HepG2 (cell line): ENCODE data around the gene TTC24. TPM values are rescaled to one million over a fixed set of nuclear protein-coding genes. Genes with fewer than 3 reads are reported as not detected.

ENCODE experiments used
- DNMT3B ChIP-seq: conservative IDR thresholded peaks from 2 replicates; pipeline ENCODE4 v1.6.1; 2016; ENCODE audit warnings: missing biosample characterization, control low read depth
- HMG20A ChIP-seq: IDR thresholded peaks from 2 replicates; pipeline ENCODE4 v1.6.1; 2016; ENCODE audit warnings: borderline replicate concordance
- KAT8 ChIP-seq: IDR thresholded peaks from 2 replicates; pipeline ENCODE4 v1.6.1; 2016; ENCODE audit warnings: missing genetic modification reagents, missing compliant biosample characterization
- KLF16 ChIP-seq, 2 experiments: sonication (generic) in 1 of 2; formaldehyde crosslinking in 1 of 2; IDR thresholded peaks; 2 replicates each; pipeline versions ENCODE4 v1.6.1 to v1.8.0; 2016 to 2023; ENCODE audit warnings: missing genetic modification reagents in 2 of 2, missing compliant biosample characterization in 1 of 2
- MIER2 ChIP-seq: IDR thresholded peaks from 2 replicates; pipeline ENCODE4 v1.6.1; 2016; ENCODE audit warnings: missing biosample characterization, missing genetic modification reagents
- MXD4 ChIP-seq: IDR thresholded peaks from 2 replicates; pipeline ENCODE4 v1.6.1; 2016; ENCODE audit warnings: mild to moderate bottlenecking, missing biosample characterization, missing genetic modification reagents
- POLR2G ChIP-seq: fragments of 200-400 bp; formaldehyde crosslinking; IDR thresholded peaks from 2 replicates; pipeline ENCODE4 v1.6.1; 2018; ENCODE audit warnings: mild to moderate bottlenecking, low read depth, low read length, moderate library complexity
- PRMT3 ChIP-seq: sonication (generic); formaldehyde crosslinking; IDR thresholded peaks from 2 replicates; pipeline ENCODE4 v1.8.1; 2022; ENCODE audit warnings: low read depth, mild to moderate bottlenecking, moderate library complexity, missing genetic modification reagents, borderline replicate concordance
- SP2 ChIP-seq: sonication (generic); formaldehyde crosslinking; IDR thresholded peaks from 2 replicates; pipeline ENCODE4 v1.5.1; 2020; ENCODE audit warnings: mild to moderate bottlenecking, missing genetic modification reagents
- TCF7 ChIP-seq: sonication (generic); IDR thresholded peaks from 2 replicates; pipeline ENCODE4 v1.6.1; 2016; ENCODE audit warnings: antibody characterized with exemption, low read depth
- THRA ChIP-seq: sonication (generic); formaldehyde crosslinking; IDR thresholded peaks from 2 replicates; pipeline ENCODE4 v1.4.0; 2020; ENCODE audit warnings: missing genetic modification reagents, borderline replicate concordance
- U2AF2 ChIP-seq: fragments of 200-400 bp; formaldehyde crosslinking; IDR thresholded peaks from 2 replicates; pipeline ENCODE4 v1.6.1; 2017; ENCODE audit warnings: low read depth, mild to moderate bottlenecking, low read length
- ZBTB49 ChIP-seq: sonication (generic); formaldehyde crosslinking; IDR thresholded peaks from 2 replicates; pipeline ENCODE4 v1.4.0; 2020; ENCODE audit warnings: missing genetic modification reagents, borderline replicate concordance
- ZFP36L2 ChIP-seq: sonication (generic); formaldehyde crosslinking; IDR thresholded peaks from 2 replicates; pipeline ENCODE4 v1.4.0; 2020; ENCODE audit warnings: missing genetic modification reagents
- ZNF337 ChIP-seq: sonication (generic); formaldehyde crosslinking; IDR thresholded peaks from 2 replicates; pipeline ENCODE4 v1.5.1; 2020; ENCODE audit warnings: missing genetic modification reagents, low read depth, mild to moderate bottlenecking, borderline replicate concordance
- ZNF432 ChIP-seq: sonication (generic); formaldehyde crosslinking; IDR thresholded peaks from 2 replicates; pipeline ENCODE4 v1.5.0; 2020; ENCODE audit warnings: missing genetic modification reagents, mild to moderate bottlenecking, borderline replicate concordance
- ZNF468 ChIP-seq: sonication (generic); formaldehyde crosslinking; IDR thresholded peaks from 2 replicates; pipeline ENCODE4 v1.8.0; 2022; ENCODE audit warnings: mild to moderate bottlenecking, moderate library complexity, missing genetic modification reagents
- ZNF547 ChIP-seq: sonication (generic); formaldehyde crosslinking; IDR thresholded peaks from 2 replicates; pipeline ENCODE4 v1.5.1; 2020; ENCODE audit warnings: mild to moderate bottlenecking, missing genetic modification reagents
- ZNF569 ChIP-seq: sonication (generic); formaldehyde crosslinking; IDR thresholded peaks from 2 replicates; pipeline ENCODE4 v1.5.0; 2020; ENCODE audit warnings: mild to moderate bottlenecking, missing genetic modification reagents, moderate library complexity, borderline replicate concordance
- ZNF780A ChIP-seq: sonication (generic); formaldehyde crosslinking; IDR thresholded peaks from 2 replicates; pipeline ENCODE4 v1.8.0; 2022; ENCODE audit warnings: mild to moderate bottlenecking, missing genetic modification reagents, moderate library complexity
- polyA plus RNA-seq, 8 experiments: library from polyadenylated mRNA; depleted of rRNA in 3 of 8; stranded (reverse) in 7 of 8; unstranded in 1 of 8; fragments of >200 nt; fragmentation: Illumina TruSeq in 4 of 8; extraction: Trizol in 4 of 8; gene quantifications; 2 replicates each; pipeline versions ENCODE4 v1.2.1 to v1.2.3, GENCODE V29; 2011 to 2016; ENCODE audit warnings: low read depth in 4 of 8, missing spikeins in 1 of 8, mixed read lengths in 1 of 8; ENCODE audit not compliant: insufficient read depth in 1 of 8
- total RNA-seq, 5 experiments: library from RNA; depleted of rRNA; stranded (reverse); fragments of >200 nt; fragmentation: Illumina TruSeq; extraction: Trizol; gene quantifications; 2 replicates each; pipeline ENCODE4 v1.2.3, GENCODE V29; 2016; ENCODE audit warnings: low read depth in 1 of 5
- TF ChIP-seq, protein P1 (sequence below): sonication (generic); formaldehyde crosslinking; IDR thresholded peaks from 2 replicates; pipeline ENCODE4 v1.4.0; 2020; ENCODE audit warnings: missing genetic modification reagents

Gene TTC24
- total and polyA plus RNA-seq, 2 of the 13 experiments (the other 11 are each of a cell fraction or from before 2014, with no cell fraction given) = 0.13 to 0.18 TPM

DNA sequence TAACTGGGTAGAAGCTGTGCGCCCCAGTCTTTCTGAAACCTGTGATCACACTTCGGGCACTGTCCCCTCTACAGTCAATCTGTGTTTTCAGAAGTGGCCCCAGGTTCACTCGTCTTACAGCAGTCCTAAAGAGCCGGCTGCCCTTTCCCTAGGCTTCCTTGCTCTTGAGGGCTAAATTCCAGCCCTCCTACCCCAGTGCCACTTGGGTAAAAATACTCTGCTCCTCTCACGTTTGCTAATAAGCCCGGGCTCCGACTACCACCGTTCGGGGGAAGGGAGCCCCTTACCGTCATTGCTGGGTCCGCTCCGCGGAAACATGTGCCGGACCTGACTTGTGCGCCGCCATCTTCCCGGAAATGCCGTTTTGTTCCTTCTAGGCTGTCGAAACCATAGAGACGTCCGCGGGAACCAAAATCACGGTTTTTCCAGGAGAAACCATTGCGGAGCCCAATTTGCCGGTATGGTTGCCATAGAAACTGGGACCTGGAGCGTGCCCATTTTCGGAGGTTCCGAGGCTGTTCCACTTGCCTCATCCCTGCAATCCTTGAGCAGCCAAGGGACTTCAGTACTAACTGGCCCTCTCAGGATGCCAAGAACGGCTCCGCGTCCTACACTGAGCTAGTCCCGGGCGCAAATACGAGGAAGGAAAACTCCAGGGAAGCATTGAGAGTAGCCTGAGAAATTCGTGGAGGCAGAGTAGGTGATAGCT is 21.8 kb downstream of the TTC24 start, which contains the start of gene GPATCH4 (continued):
- TF ChIP-seq KLF16 (CRISPR knock-in tag; IDR thresholded peaks at IDR 0.05) (peak in 1 of 2 experiments; percentile 77; a peak in 2 of 4 replicates), DNMT3B (0 out of 2 replicates have a peak, but pooled peaks have one; percentile 47), ZNF468 (CRISPR knock-in tag) (no peak), ZFP36L2 (CRISPR knock-in tag) (0 out of 2 replicates have a peak, but pooled peaks have one; percentile 64), MIER2 (CRISPR knock-in tag) (no peak), ZNF780A (CRISPR knock-in tag) (no peak), ZNF547 (CRISPR knock-in tag) (peak; percentile 60; the same call in 1 of the 2 replicates), POLR2G (peak; percentile 96), MXD4 (CRISPR knock-in tag) (peak; percentile 97), PRMT3 (CRISPR knock-in tag) (peak; percentile 72; the same call in 1 of the 2 replicates), THRA (CRISPR knock-in tag) (peak; percentile 63; the same call in 1 of the 2 replicates), ZBTB49 (0 out of 2 replicates have a peak, but pooled peaks have one; percentile 10), ZNF337 (CRISPR knock-in tag) (peak; percentile 68; the same call in 1 of the 2 replicates), ZNF432 (CRISPR knock-in tag) (no peak), U2AF2 (no peak), KAT8 (peak; percentile 96), HMG20A (no peak), TCF7 (no peak), SP2 (no peak), ZNF569 (CRISPR knock-in tag) (no peak)
- TF ChIP-seq, protein P1, sequence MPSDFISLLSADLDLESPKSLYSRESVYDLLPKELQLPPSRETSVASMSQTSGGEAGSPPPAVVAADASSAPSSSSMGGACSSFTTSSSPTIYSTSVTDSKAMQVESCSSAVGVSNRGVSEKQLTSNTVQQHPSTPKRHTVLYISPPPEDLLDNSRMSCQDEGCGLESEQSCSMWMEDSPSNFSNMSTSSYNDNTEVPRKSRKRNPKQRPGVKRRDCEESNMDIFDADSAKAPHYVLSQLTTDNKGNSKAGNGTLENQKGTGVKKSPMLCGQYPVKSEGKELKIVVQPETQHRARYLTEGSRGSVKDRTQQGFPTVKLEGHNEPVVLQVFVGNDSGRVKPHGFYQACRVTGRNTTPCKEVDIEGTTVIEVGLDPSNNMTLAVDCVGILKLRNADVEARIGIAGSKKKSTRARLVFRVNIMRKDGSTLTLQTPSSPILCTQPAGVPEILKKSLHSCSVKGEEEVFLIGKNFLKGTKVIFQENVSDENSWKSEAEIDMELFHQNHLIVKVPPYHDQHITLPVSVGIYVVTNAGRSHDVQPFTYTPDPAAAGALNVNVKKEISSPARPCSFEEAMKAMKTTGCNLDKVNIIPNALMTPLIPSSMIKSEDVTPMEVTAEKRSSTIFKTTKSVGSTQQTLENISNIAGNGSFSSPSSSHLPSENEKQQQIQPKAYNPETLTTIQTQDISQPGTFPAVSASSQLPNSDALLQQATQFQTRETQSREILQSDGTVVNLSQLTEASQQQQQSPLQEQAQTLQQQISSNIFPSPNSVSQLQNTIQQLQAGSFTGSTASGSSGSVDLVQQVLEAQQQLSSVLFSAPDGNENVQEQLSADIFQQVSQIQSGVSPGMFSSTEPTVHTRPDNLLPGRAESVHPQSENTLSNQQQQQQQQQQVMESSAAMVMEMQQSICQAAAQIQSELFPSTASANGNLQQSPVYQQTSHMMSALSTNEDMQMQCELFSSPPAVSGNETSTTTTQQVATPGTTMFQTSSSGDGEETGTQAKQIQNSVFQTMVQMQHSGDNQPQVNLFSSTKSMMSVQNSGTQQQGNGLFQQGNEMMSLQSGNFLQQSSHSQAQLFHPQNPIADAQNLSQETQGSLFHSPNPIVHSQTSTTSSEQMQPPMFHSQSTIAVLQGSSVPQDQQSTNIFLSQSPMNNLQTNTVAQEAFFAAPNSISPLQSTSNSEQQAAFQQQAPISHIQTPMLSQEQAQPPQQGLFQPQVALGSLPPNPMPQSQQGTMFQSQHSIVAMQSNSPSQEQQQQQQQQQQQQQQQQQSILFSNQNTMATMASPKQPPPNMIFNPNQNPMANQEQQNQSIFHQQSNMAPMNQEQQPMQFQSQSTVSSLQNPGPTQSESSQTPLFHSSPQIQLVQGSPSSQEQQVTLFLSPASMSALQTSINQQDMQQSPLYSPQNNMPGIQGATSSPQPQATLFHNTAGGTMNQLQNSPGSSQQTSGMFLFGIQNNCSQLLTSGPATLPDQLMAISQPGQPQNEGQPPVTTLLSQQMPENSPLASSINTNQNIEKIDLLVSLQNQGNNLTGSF = 0 out of 2 replicates have a peak, but pooled peaks have one; percentile 61
